CD14-positive monocyte (primary cell): Measurements from ENCODE around the gene RER1. TPM values are rescaled to one million over a fixed set of nuclear protein-coding genes. Genes with fewer than 3 reads are reported as not detected.

Source experiments
- DNase-seq, 3 donors: peaks; one replicate each; pipeline ENCODE4 v3.0.0-alpha.2; 2011 to 2022
- H2AFZ ChIP-seq: 2 replicates; pipeline ENCODE4 v1.6.0; 2012; ENCODE audit warnings: mild to moderate bottlenecking, low read depth, low read length, inconsistent platforms; ENCODE audit not compliant: insufficient read depth, poor library complexity, severe bottlenecking
- H3K27ac ChIP-seq, 2 donors: 1 replicate in 1 of 2; 2 replicates in 1 of 2; pipeline ENCODE4 v1.5.1; 2012 to 2013; ENCODE audit warnings: low read length in 2 of 2, control low read depth in 1 of 2, inconsistent platforms in 1 of 2, low read depth in 1 of 2, mild to moderate bottlenecking in 1 of 2
- H3K27me3 ChIP-seq, 2 donors: one replicate each; pipeline versions ENCODE4 v1.6.0 to v1.6.1; 2011 to 2013; ENCODE audit warnings: low read length in 2 of 2; ENCODE audit not compliant: control insufficient read depth in 2 of 2, insufficient read depth in 2 of 2
- H3K36me3 ChIP-seq, 2 donors: replicated peaks in 1 of 2; 1 replicate in 1 of 2; 2 replicates in 1 of 2; pipeline versions ENCODE4 v1.5.1 to v1.6.1; 2012 to 2013; ENCODE audit warnings: low read length in 2 of 2, control low read depth in 1 of 2, inconsistent platforms in 1 of 2, mild to moderate bottlenecking in 1 of 2; ENCODE audit not compliant: insufficient read depth in 2 of 2, control insufficient read depth in 1 of 2
- H3K4me1 ChIP-seq, 2 donors: 1 replicate in 1 of 2; 2 replicates in 1 of 2; pipeline versions ENCODE4 v1.5.1 to v1.6.1; 2012 to 2013; ENCODE audit warnings: low read length in 2 of 2, control low read depth in 1 of 2, inconsistent platforms in 1 of 2, mild to moderate bottlenecking in 1 of 2, moderate library complexity in 1 of 2; ENCODE audit not compliant: insufficient read depth in 2 of 2, control insufficient read depth in 1 of 2
- H3K4me2 ChIP-seq: replicated peaks from 2 replicates; pipeline ENCODE3; 2012; ENCODE audit warnings: low read length, moderate library complexity, mild to moderate bottlenecking; ENCODE audit not compliant: poor library complexity, severe bottlenecking; ENCODE audit errors: extremely low read depth
- H3K4me3 ChIP-seq, 3 experiments: fragments of 200-600 bp in 1 of 3; sonication (generic) in 1 of 3; replicated peaks in 1 of 3; 1 replicate in 2 of 3; 2 replicates in 1 of 3; pipeline ENCODE4 v1.5.1; 2011 to 2013; ENCODE audit warnings: low read length in 3 of 3, mild to moderate bottlenecking in 3 of 3, control low read depth in 2 of 3, low read depth in 2 of 3, inconsistent platforms in 1 of 3, moderate library complexity in 1 of 3
- H3K79me2 ChIP-seq: 2 replicates; pipeline ENCODE4 v1.6.0; 2012; ENCODE audit warnings: mild to moderate bottlenecking, control low read depth, inconsistent platforms, low read length, moderate library complexity; ENCODE audit not compliant: insufficient read depth
- H3K9ac ChIP-seq: 2 replicates; pipeline ENCODE4 v1.6.0; 2017; ENCODE audit warnings: low read length, mild to moderate bottlenecking; ENCODE audit not compliant: insufficient read depth, poor library complexity, severe bottlenecking
- H3K9me3 ChIP-seq, 2 donors: replicated peaks in 1 of 2; 1 replicate in 1 of 2; 2 replicates in 1 of 2; pipeline versions ENCODE4 v1.5.1 to v1.6.1; 2012 to 2013; ENCODE audit warnings: low read length in 2 of 2, control low read depth in 1 of 2; ENCODE audit not compliant: control insufficient read depth in 1 of 2, insufficient read depth in 1 of 2
- H4K20me1 ChIP-seq: 2 replicates; pipeline ENCODE4 v1.6.0; 2012; ENCODE audit warnings: mild to moderate bottlenecking, low read length, control low read depth, moderate library complexity; ENCODE audit not compliant: insufficient read depth
- H3K27ac Mint-ChIP-seq, 7 donors: one replicate each; pipeline ENCODE4 v1.8.0; 2020; ENCODE audit warnings: mild to moderate bottlenecking in 7 of 7, mixed read lengths in 7 of 7, moderate library complexity in 6 of 7, inconsistent platforms in 2 of 7
- H3K27me3 Mint-ChIP-seq, 3 donors: one replicate each; pipeline ENCODE4 v1.8.0; 2021 to 2022; ENCODE audit warnings: low read depth in 3 of 3, mild to moderate bottlenecking in 3 of 3, mixed read lengths in 3 of 3, moderate library complexity in 3 of 3, inconsistent platforms in 1 of 3
- H3K36me3 Mint-ChIP-seq, 2 donors: one replicate each; pipeline ENCODE4 v1.8.0; 2020; ENCODE audit warnings: mixed read lengths in 2 of 2, inconsistent platforms in 1 of 2, mild to moderate bottlenecking in 1 of 2
- H3K4me1 Mint-ChIP-seq: one replicate; pipeline ENCODE4 v1.8.0; 2020; ENCODE audit warnings: mild to moderate bottlenecking, mixed read lengths
- H3K4me3 Mint-ChIP-seq, 2 donors: one replicate each; pipeline ENCODE4 v1.8.0; 2020; ENCODE audit warnings: mild to moderate bottlenecking in 2 of 2, mixed read lengths in 2 of 2, moderate library complexity in 1 of 2
- H3K9me3 Mint-ChIP-seq, 7 donors: one replicate each; pipeline ENCODE4 v1.8.0; 2020 to 2022; ENCODE audit warnings: mixed read lengths in 7 of 7, mild to moderate bottlenecking in 6 of 7, moderate library complexity in 6 of 7, inconsistent platforms in 2 of 7
- WGBS: methylation state at CpG from one replicate; pipeline ENCODE4 v1.1.5; 2013; ENCODE audit warnings: missing lambda C conversion rate; ENCODE audit not compliant: insufficient coverage; 5-methylcytosine and 5-hydroxymethylcytosine counted together
- intact Hi-C, 2 donors: fragments of 100-400 bp; cut with micrococcal nuclease; formaldehyde crosslinking; loops; one replicate each; pipeline versions ENCODE4 v1.15.0 to v1.15.1; 2023
- polyA plus RNA-seq, 3 donors: library from polyadenylated mRNA; depleted of rRNA in 1 of 3; unstranded in 2 of 3; stranded (reverse) in 1 of 3; fragments of 300-500 nt in 2 of 3; fragments of >200 nt in 1 of 3; fragmentation: Illumina TruSeq in 2 of 3; gene quantifications; 1 replicate in 2 of 3; 2 replicates in 1 of 3; pipeline ENCODE4 v1.2.3, GENCODE V29; 2012 to 2021
- TF ChIP-seq, protein P1 (sequence below): fragments of 200-600 bp; IDR thresholded peaks from one replicate; pipeline ENCODE4 v1.8.0; 2022; ENCODE audit warnings: antibody characterized with exemption, mild to moderate bottlenecking

Gene RER1
- polyA plus RNA-seq, 3 donors, result 98.3 to 235 (median 193) TPM

DNA sequence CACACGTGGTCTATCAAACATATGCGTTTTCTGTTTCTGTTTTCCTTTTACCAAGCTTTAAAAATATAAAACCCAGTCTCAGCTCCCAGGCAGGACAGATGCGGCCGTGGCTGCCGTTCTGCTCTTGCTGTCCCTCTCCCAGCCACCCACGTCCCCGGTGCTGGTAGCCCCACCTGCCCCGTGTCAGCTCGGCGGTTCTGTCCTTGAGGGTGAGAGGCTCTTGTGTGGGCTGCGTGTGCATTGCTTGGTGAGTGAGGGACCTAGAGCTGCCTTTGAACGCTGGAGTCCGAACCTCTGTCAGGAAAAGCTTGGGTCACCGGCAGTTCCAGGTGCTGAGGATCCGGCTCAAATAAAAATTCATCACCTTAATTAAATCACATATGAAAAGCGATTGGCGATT, 4.4 kb downstream of the RER1 start:
- H3K36me3 ChIP-seq, result peaks cover 64 to 81% of the 10 kb centered on the region in 2 donors
- intact Hi-C loops, result no loop called here
- H3K27me3 Mint-ChIP-seq, result peaks cover 0 to 2% (median 0%) of the 10 kb centered on the region in 3 donors

DNA sequence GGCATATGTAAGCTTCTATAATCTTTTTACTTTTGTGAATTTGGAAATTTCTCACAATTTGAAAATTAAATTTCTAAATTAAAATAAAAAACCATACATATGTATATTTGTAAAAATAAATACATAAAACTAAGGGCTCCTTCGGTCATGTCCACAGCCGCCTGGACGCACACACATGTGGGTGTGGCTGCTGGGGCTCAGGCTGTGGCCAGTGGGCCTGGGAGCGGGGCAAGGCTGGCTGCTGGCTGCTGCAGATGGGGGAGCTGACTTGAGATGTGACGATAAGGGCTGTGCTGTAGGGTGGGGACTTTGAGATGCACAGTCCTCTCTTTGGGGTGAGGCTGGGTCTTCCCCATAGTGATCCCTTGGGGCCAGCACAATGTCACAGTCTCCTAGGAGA, 4.8 kb downstream of the RER1 start:
- H3K36me3 Mint-ChIP-seq, result peaks cover 73 to 87% of the 10 kb centered on the region in 2 donors
- intact Hi-C loops, result no loop called here
- no peak overlapping the region for H3K4me3 Mint-ChIP-seq
- no peaks in the 10 kb centered on the region for H3K9me3 Mint-ChIP-seq
- no peak overlapping the region for H3K4me2 ChIP-seq
- TF ChIP-seq, protein P1, sequence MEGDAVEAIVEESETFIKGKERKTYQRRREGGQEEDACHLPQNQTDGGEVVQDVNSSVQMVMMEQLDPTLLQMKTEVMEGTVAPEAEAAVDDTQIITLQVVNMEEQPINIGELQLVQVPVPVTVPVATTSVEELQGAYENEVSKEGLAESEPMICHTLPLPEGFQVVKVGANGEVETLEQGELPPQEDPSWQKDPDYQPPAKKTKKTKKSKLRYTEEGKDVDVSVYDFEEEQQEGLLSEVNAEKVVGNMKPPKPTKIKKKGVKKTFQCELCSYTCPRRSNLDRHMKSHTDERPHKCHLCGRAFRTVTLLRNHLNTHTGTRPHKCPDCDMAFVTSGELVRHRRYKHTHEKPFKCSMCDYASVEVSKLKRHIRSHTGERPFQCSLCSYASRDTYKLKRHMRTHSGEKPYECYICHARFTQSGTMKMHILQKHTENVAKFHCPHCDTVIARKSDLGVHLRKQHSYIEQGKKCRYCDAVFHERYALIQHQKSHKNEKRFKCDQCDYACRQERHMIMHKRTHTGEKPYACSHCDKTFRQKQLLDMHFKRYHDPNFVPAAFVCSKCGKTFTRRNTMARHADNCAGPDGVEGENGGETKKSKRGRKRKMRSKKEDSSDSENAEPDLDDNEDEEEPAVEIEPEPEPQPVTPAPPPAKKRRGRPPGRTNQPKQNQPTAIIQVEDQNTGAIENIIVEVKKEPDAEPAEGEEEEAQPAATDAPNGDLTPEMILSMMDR, result no peak
- peaks cover 21% of the 10 kb centered on the region for H3K4me1 Mint-ChIP-seq
- peak overlapping the region in 2 of 7 donors; percentile 42 to 73 for H3K27ac Mint-ChIP-seq
- H3K4me3 ChIP-seq, result no peak overlapping the region
- no peak overlapping the region for H2AFZ ChIP-seq
- DNase-seq, result no peak
- H3K27me3 ChIP-seq, result no peaks in the 10 kb centered on the region
- peaks cover 65 to 84% of the 10 kb centered on the region in 2 donors for H3K36me3 ChIP-seq
- H3K27ac ChIP-seq, result no peak overlapping the region
- H3K4me1 ChIP-seq, result peaks cover 9 to 15% of the 10 kb centered on the region in 2 donors
- 98% methylated on average over 5 of the region's 5 CpGs for WGBS
- H4K20me1 ChIP-seq, result peaks cover 86% of the 10 kb centered on the region
- no peak overlapping the region for H3K9ac ChIP-seq
- peaks cover 0 to 2% (median 0%) of the 10 kb centered on the region in 3 donors for H3K27me3 Mint-ChIP-seq
- H3K9me3 ChIP-seq, result no peaks in the 10 kb centered on the region
- peaks cover 56% of the 10 kb centered on the region for H3K79me2 ChIP-seq

More for the DNA sequence above, 4.4 kb downstream of the RER1 start:
- Mint-ChIP-seq H3K36me3 (peaks cover 70 to 84% of the 10 kb centered on the region in 2 donors), H3K4me1 (peaks cover 21% of the 10 kb centered on the region), H3K27ac (peak overlapping the region in 1 of 7 donors; percentile 9), H3K4me3 (no peak overlapping the region), H3K9me3 (no peaks in the 10 kb centered on the region)
- Histone ChIP-seq H3K9ac (no peak overlapping the region), H3K4me2 (no peak overlapping the region), H2AFZ (no peak overlapping the region), H3K27me3 (no peaks in the 10 kb centered on the region), H3K4me3 (no peak overlapping the region), H3K4me1 (peaks cover 9 to 16% of the 10 kb centered on the region in 2 donors), H3K9me3 (no peaks in the 10 kb centered on the region), H4K20me1 (peaks cover 83% of the 10 kb centered on the region), H3K79me2 (peaks cover 56% of the 10 kb centered on the region), H3K27ac (peak overlapping the region in 1 of 2 donors; percentile 12)
- no peak for DNase-seq
- 98% methylated on average over 10 of the region's 17 CpGs for WGBS
- TF ChIP-seq, protein P1, result no peak
